ENCODE results near the gene SLC15A1.

SLC15A1 gene

DNA sequence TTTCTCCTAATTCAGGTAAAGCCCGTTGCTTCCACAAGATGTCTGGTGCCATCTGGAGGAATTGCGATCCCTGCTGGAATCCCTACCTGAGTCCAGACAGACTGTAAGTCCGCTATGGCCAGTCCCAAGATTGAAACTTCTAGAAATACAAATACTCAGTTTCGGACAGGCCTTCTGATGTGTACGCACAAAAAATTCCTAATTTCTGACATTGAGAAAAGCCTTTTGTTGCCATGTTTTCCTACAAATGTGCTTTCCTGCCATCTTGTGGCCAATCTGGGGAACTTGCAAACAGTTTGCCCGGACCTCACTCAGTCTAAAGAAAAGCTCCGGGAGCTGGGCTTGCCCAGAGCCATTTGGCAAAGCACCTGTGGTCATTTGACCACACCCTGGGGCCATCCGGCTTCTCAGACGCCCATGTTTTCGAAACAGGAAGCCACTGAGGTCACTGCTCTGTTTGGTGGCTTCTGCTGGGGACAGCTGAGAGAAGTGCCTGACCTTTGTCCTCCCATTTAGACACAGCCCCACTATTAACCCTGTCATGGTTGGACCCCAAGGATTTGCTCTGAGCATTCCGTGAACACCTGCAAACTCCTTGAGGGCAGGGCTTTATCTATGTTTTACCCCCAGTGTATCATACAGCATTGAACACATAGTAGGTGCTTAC lies 79.4 kb downstream of the SLC15A1 start:
- TF ChIP-seq, protein P1, sequence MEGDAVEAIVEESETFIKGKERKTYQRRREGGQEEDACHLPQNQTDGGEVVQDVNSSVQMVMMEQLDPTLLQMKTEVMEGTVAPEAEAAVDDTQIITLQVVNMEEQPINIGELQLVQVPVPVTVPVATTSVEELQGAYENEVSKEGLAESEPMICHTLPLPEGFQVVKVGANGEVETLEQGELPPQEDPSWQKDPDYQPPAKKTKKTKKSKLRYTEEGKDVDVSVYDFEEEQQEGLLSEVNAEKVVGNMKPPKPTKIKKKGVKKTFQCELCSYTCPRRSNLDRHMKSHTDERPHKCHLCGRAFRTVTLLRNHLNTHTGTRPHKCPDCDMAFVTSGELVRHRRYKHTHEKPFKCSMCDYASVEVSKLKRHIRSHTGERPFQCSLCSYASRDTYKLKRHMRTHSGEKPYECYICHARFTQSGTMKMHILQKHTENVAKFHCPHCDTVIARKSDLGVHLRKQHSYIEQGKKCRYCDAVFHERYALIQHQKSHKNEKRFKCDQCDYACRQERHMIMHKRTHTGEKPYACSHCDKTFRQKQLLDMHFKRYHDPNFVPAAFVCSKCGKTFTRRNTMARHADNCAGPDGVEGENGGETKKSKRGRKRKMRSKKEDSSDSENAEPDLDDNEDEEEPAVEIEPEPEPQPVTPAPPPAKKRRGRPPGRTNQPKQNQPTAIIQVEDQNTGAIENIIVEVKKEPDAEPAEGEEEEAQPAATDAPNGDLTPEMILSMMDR (IDR thresholded peaks at IDR 0.05; ENCODE audit: insufficient read depth, low read depth, low read length, missing control alignments): peak; percentile 75
- DNase-seq (ENCODE audit: low read depth): peak; percentile 80
- no peak overlapping the region for H3K4me3 ChIP-seq (ENCODE audit: low read depth, low read length)

DNA sequence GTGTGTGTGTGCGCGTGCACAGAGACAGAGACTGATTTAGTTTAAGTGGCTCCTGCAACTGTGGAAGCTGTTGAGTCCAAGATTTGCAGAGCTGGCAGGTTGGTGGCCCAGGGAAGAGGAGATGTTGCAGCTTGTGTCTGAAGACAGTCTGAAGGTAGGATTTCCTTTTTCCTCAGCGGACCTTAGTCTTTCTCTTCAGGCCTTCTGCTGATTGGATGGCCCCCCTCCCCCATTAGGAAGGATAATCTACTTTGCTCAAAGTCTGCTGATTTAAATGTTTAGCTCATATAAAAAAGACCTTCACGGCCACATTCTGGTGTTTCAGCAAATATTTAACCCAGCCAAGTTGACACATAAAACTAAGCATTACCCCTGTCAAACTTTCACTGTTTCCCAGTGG lies 84.3 kb downstream of the SLC15A1 start:
- TF ChIP-seq, protein P1 (IDR thresholded peaks at IDR 0.05; ENCODE audit: insufficient read depth, low read depth, low read length, missing control alignments): no peak
- no peak for DNase-seq (ENCODE audit: low read depth)
- H3K4me3 ChIP-seq (ENCODE audit: low read depth, low read length): no peak overlapping the region

DNA sequence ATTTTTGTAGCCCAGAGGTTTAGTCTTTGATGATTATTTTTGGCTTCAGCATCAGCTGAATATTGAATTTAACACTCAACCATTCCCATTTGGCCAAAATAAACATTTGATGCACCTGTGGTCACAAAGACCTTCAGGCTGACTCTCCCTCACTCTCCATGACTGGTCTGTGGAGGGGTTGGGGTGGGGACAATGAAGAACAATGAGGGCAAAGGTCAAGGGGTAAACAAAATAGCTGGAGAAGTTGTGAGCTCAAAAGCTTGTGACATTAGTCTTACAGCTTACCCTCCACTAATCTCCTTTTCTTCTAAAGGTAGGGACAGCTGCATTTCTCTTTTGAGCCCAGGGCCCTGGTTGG lies 86.9 kb downstream of the SLC15A1 start:
- TF ChIP-seq, protein P1 (IDR thresholded peaks at IDR 0.05; ENCODE audit: insufficient read depth, low read depth, low read length, missing control alignments): no peak
- no peak for DNase-seq (ENCODE audit: low read depth)
- H3K4me3 ChIP-seq (ENCODE audit: low read depth, low read length): no peak overlapping the region

DNA sequence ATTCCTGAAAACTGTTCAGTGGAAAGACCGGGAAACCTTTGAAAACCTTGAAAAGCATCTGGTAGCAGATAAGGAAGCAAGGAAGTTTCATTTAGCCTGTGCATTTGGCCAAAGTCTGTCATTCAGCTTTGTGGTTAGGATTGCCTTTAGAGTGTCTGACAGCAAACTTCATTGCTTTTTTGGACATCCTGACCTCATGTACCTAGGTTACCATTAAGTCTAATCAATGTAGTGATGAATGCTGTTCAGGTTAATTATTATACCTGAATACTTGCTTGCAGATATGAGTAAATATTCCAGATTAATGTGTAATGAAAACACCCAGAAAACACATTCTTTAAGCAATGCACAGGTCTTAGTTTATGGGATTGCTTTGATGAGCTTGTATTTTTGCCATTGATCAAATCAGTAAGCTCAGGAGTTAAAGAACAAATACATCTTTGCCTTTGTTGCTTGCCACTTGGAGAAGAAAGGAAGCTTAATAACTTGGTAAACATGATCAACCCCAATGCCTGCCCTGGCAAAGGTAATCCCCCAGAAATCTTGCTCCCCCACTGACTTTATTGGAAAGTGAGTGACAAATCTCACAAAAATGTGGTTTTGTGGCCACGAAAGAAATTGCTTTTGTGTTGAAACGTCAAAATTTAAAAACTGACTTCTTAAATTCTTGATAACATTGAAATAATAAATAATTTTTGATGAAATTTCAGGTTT lies 87.4 kb downstream of the SLC15A1 start:
- no peak for DNase-seq (ENCODE audit: low read depth)
- no peak overlapping the region for H3K4me3 ChIP-seq (ENCODE audit: low read depth, low read length)
- TF ChIP-seq, protein P1 (IDR thresholded peaks at IDR 0.05; ENCODE audit: insufficient read depth, low read depth, low read length, missing control alignments): no peak

DNA sequence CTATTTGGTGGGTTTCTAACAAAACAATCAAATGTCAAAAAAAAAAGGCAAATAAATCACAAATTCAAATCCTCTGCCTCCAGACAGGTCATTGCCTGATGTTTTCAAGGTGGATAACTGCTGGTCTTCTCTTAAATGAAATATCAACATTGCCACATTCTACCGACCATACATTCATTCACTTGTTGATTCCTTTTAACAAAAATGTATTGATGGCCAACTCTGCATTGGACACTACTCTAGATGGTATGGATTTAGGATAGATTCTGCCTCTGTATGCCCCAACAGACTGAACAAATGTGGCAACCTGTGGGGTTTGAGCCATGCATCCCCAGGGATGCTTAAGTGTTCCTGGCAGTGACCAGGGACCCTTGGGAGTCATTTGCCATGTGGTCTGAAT lies 88.0 kb downstream of the SLC15A1 start:
- TF ChIP-seq, protein P1 (IDR thresholded peaks at IDR 0.05; ENCODE audit: insufficient read depth, low read depth, low read length, missing control alignments): no peak
- DNase-seq (ENCODE audit: low read depth): no peak
- no peak overlapping the region for H3K4me3 ChIP-seq (ENCODE audit: low read depth, low read length)

DNA sequence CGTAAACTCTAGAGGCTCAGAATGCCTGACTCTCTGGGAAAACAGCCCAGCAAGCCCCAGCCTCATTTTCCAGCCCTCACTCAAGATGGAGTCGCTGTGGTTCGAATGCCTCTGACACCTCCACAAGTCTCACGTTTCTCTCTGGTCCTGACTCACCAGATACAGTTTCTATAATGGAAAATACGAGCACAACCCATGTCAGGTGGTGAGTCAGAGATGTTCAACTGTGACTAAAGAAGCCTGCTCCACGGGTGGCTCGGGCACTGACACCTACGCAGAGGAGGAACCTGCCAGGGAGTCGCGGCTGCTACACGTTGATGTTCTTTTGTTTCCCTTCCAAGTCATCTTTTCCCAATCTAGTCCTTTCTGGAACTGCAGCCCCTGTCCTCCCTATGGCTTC lies 88.4 kb downstream of the SLC15A1 start:
- DNase-seq (ENCODE audit: low read depth): no peak

More for the DNA sequence above, 88.4 kb downstream of the SLC15A1 start:
- H3K4me3 ChIP-seq (ENCODE audit: low read depth, low read length): no peak overlapping the region
- TF ChIP-seq, protein P1 (IDR thresholded peaks at IDR 0.05; ENCODE audit: insufficient read depth, low read depth, low read length, missing control alignments): no peak

Measured in GM12865 (cell line).